AG09319 (cell line): Measurements from ENCODE around the gene OTOP2.

ENCODE experiments used
- DNase-seq: peaks from one replicate; pipeline ENCODE4 v3.0.0-alpha.2; 2010; ENCODE audit warnings: low read depth; ENCODE audit errors: extremely low read depth
- CTCF ChIP-seq: IDR thresholded peaks from 2 replicates; pipeline ENCODE4 v1.5.1; 2011; ENCODE audit warnings: low read depth, mild to moderate bottlenecking, inconsistent platforms, low read length, moderate library complexity

Gene OTOP2

GRCh38 chr17:74879308-74879707 lies 44.8 kb upstream of the OTOP2 start:
- TF ChIP-seq CTCF: no peak
- no peak for DNase-seq

- no peak for DNase-seq
- TF ChIP-seq CTCF: no peak
Observed at GRCh38 chr17:74881073-74881472, 43.0 kb upstream of the OTOP2 start.

GRCh38 chr17:74882517-74883240 lies 41.4 kb upstream of the OTOP2 start:
- DNase-seq: no peak
- no peak for TF ChIP-seq CTCF

- DNase-seq: no peak
- no peak for TF ChIP-seq CTCF
Observed at GRCh38 chr17:74883241-74883745, 40.8 kb upstream of the OTOP2 start.

- DNase-seq: no peak
- no peak for TF ChIP-seq CTCF
Observed at GRCh38 chr17:74888469-74888868, 35.6 kb upstream of the OTOP2 start.

GRCh38 chr17:74890554-74890953 lies 33.5 kb upstream of the OTOP2 start:
- TF ChIP-seq CTCF: no peak
- no peak for DNase-seq

GRCh38 chr17:74892013-74892841 lies 31.8 kb upstream of the OTOP2 start:
- no peak for DNase-seq
- TF ChIP-seq CTCF: no peak
